ENCODE results near the gene CFAP46.

The CFAP46 gene

DNA sequence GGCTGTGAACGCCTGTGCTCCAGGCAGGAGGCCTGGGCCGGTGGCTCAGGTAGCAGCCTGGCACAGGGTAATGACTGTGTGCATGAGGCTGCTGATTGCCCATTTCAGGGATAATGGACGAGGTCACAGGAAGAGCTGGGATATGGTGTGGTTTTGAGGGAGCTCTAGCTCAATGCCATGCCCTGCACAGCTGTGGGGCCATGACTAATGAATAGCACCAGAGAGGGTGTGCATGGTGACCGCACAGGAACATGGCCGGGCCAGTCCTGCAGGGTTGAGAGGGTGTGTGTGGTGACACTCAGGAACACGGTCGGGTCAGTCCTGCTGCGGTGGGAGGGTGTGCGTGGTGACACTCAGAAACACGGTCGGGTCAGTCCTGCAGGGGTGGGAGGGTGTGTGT lies 178.3 kb downstream of the CFAP46 start:
- no peak for DNase-seq

DNA sequence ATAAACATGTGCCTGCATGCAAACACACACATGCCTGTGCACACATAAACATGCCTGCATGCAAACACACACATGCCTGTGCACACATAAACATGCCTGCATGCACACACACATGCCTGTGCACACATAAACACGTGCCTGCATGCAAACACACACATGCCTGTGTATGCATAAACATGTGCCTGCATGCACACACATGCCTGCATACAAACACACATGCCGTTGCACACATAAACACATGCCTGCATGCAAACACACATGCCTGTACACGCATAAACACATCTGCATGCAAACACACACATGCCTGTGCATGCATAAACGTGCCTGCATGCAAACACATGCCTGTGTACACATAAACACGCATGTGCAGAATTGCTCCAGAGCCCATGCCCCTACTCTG lies 178.8 kb downstream of the CFAP46 start:
- no peak for DNase-seq

DNA sequence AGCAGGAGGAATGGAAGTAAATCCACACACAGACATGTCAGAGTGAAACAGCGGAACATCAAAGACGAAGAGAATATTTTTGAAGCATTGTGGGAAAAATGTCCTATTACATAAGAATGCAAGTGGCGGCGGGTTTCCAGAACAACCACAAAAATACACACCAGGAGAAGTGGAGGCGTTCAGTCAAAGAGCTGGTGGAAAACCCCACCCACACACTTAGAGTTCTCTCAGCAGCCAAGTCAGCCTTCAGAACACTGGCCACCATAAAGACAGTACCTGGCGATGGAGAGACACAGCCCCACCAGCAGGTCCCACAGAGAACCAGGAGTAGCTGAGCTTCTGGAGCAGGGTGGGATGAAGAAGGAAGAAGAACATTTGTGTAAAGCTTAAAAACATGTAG lies 180.1 kb downstream of the CFAP46 start:
- DNase-seq = no peak

- DNase-seq = no peak
These were observed 180.8 kb downstream of the CFAP46 start for GRCh38 chr10:132761395-132762060.

DNA sequence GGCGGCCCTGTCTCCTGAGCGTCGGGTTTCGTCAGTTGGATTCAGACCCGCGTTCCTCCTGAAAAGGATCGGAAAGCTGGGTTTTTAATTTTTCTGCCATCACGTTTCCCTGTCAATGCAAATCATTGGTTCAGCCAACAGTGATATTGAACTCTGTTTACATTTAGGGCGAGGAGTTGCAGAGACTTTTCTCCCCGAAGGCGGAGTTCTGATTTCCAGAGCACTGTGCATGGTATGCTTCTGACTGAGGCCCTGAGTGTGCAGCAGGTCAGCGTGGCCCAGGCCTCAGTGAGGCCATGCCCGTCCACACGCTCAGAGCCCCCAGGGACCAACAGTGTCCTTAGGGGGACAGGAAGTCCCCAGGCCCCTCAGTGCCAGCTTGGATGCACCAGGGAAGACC lies 183.5 kb downstream of the CFAP46 start:
- no peak for DNase-seq
